HG02885 (cell line): ENCODE results near the gene IL11RA.

Experiments used
- ATAC-seq: cut with Tn5 transposase; IDR thresholded peaks from one replicate; pipeline ENCODE4 v1.9.1; 2021; ENCODE audit warnings: mild to moderate bottlenecking; ENCODE audit not compliant: unreplicated experiment, poor library complexity

IL11RA gene

DNA sequence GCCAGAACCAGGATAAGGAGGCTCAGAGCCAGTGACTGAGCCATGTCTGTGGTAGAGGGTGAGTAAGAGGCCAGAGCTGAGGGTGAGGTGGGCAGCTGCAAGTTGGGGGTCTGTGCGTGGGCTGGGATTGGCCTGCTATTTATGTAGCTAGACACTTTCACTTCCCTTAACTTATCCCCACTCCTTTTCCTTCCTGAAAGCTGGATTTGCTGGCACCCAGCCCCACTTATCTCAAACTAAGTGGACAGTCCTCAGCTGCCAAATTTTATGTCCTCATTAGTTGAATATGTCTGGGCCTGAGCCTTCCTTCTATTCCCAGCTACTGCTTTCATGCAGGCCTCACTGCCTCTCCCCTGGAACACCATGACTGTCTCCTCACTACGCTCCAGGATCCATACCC, 58.0 kb downstream of the IL11RA start, which contains the start of gene CCL21:
CCL21 (minus strand) TSS at position 114 of the 400 bp plus-strand sequence; CDS start at position 44, 70 bp downstream.
- no peak for ATAC-seq
